HG02763 (cell line): ENCODE results near the gene TNP1.

Experiments
- ATAC-seq: cut with Tn5 transposase; IDR thresholded peaks from one replicate; pipeline ENCODE4 v1.9.1; 2021; ENCODE audit warnings: mild to moderate bottlenecking, moderate library complexity; ENCODE audit not compliant: unreplicated experiment

TNP1 gene

GRCh38 chr2:216875862-216876261 lies 16.0 kb upstream of the TNP1 start:
- no peak for ATAC-seq

- ATAC-seq, result no peak
Observed at GRCh38 chr2:216873573-216873972, 13.7 kb upstream of the TNP1 start.

GRCh38 chr2:216872624-216873023 lies 12.8 kb upstream of the TNP1 start:
- no peak for ATAC-seq

GRCh38 chr2:216872040-216872439 lies 12.2 kb upstream of the TNP1 start:
- ATAC-seq, result no peak

GRCh38 chr2:216871333-216871934 lies 11.6 kb upstream of the TNP1 start:
- ATAC-seq, result no peak

- no peak for ATAC-seq
Observed at GRCh38 chr2:216870508-216871332, 10.9 kb upstream of the TNP1 start.

GRCh38 chr2:216866515-216867095 lies 6.7 kb upstream of the TNP1 start:
- no peak for ATAC-seq

GRCh38 chr2:216865658-216866057 lies 5.8 kb upstream of the TNP1 start:
- no peak for ATAC-seq

GRCh38 chr2:216863946-216864345 lies 4.1 kb upstream of the TNP1 start:
- no peak for ATAC-seq

- ATAC-seq, result no peak
Observed at GRCh38 chr2:216862628-216863398, 2.9 kb upstream of the TNP1 start.

GRCh38 chr2:216860426-216861137 lies 718 bp upstream of the TNP1 start:
- no peak for ATAC-seq

GRCh38 chr2:216858312-216858711 lies 1.6 kb downstream of the TNP1 start:
- no peak for ATAC-seq

- no peak for ATAC-seq
Observed at GRCh38 chr2:216857131-216857550, 2.7 kb downstream of the TNP1 start.

GRCh38 chr2:216856406-216857065 lies 3.3 kb downstream of the TNP1 start:
- ATAC-seq, result no peak

- no peak for ATAC-seq
Observed at GRCh38 chr2:216855605-216856004, 4.3 kb downstream of the TNP1 start.

- ATAC-seq, result no peak
Observed at GRCh38 chr2:216855079-216855478, 4.8 kb downstream of the TNP1 start.

GRCh38 chr2:216851486-216852090 lies 8.3 kb downstream of the TNP1 start:
- ATAC-seq, result no peak

- no peak for ATAC-seq
Observed at GRCh38 chr2:216850665-216851322, 9.1 kb downstream of the TNP1 start.

- no peak for ATAC-seq
Observed at GRCh38 chr2:216849987-216850386, 9.9 kb downstream of the TNP1 start.
